A549 (cell line): ENCODE measurements around the gene FHIT.

Experiments used
- BCL3 ChIP-seq: fragments of >200 bp; sonication (Bioruptor Twin); formaldehyde crosslinking; IDR thresholded peaks from 3 replicates; pipeline ENCODE4 v1.6.1; 2016
- BHLHE40 ChIP-seq: IDR thresholded peaks from 2 replicates; pipeline ENCODE4 v1.6.1; 2012; ENCODE audit warnings: low read depth, low read length, inconsistent platforms
- CHD2 ChIP-seq: fragments of 150-350 bp; IDR thresholded peaks from 2 replicates; pipeline ENCODE4 v1.6.1; 2014; ENCODE audit warnings: low read length; ENCODE audit not compliant: partially characterized antibody
- CHD4 ChIP-seq: fragments of 200-600 bp; sonication (generic); IDR thresholded peaks from 2 replicates; pipeline ENCODE4 v1.6.1; 2016; ENCODE audit warnings: antibody characterized with exemption, mild to moderate bottlenecking, borderline replicate concordance
- CTCF ChIP-seq: fragments of >200 bp; sonication (Bioruptor Twin); formaldehyde crosslinking; IDR thresholded peaks from 3 replicates; pipeline ENCODE4 v1.5.1; 2016
- HDAC2 ChIP-seq: fragments of 200-600 bp; sonication (generic); IDR thresholded peaks from 2 replicates; pipeline ENCODE4 v1.6.1; 2016
- JUN ChIP-seq, 2 experiments: fragments of >200 bp; sonication (Bioruptor Twin); formaldehyde crosslinking; IDR thresholded peaks; 2 replicates in 1 of 2; 3 replicates in 1 of 2; pipeline ENCODE4 v1.6.1; 2016 to 2017
- KDM1A ChIP-seq: fragments of 200-600 bp; sonication (generic); IDR thresholded peaks from 2 replicates; pipeline ENCODE4 v1.6.1; 2016; ENCODE audit warnings: low read depth, mild to moderate bottlenecking
- MAX ChIP-seq: IDR thresholded peaks from 2 replicates; pipeline ENCODE4 v1.6.1; 2012
- MAZ ChIP-seq: fragments of 150-350 bp; IDR thresholded peaks from 2 replicates; pipeline ENCODE4 v1.6.1; 2014; ENCODE audit warnings: antibody characterized with exemption, low read depth, low read length, borderline replicate concordance
- POLR2A ChIP-seq: IDR thresholded peaks from 2 replicates; pipeline ENCODE4 v1.6.1; 2012; ENCODE audit warnings: mild to moderate bottlenecking, low read length
- RAD21 ChIP-seq, 2 experiments: fragments of >200 bp in 1 of 2; sonication (Bioruptor Twin) in 1 of 2; formaldehyde crosslinking in 1 of 2; IDR thresholded peaks in 1 of 2; conservative IDR thresholded peaks in 1 of 2; 2 replicates in 1 of 2; 3 replicates in 1 of 2; pipeline ENCODE4 v1.6.1; 2012 to 2018; ENCODE audit warnings: inconsistent platforms in 1 of 2
- REST ChIP-seq: fragments of 200-600 bp; sonication (generic); IDR thresholded peaks from 2 replicates; pipeline ENCODE4 v1.6.1; 2016; ENCODE audit warnings: antibody characterized with exemption, mild to moderate bottlenecking, moderate library complexity
- USF2 ChIP-seq: fragments of 450-650 bp; IDR thresholded peaks from 2 replicates; pipeline ENCODE4 v1.6.1; 2014; ENCODE audit warnings: antibody characterized with exemption

GRCh38 chr3:59839283-59839682 is 1412.0 kb downstream of the FHIT start:
- no peak for TF ChIP-seq REST
- no peak for TF ChIP-seq MAX
- no peak for TF ChIP-seq RAD21 (conservative IDR thresholded peaks at IDR 0.05 in 1 of 2, IDR thresholded peaks at IDR 0.05 in 1 of 2)
- no peak for TF ChIP-seq CTCF
- TF ChIP-seq POLR2A = no peak
- no peak for TF ChIP-seq HDAC2
- no peak for TF ChIP-seq JUN (IDR thresholded peaks at IDR 0.05)
- TF ChIP-seq MAZ = no peak
- no peak for TF ChIP-seq CHD2
- no peak for TF ChIP-seq BCL3
- TF ChIP-seq KDM1A = no peak
- no peak for TF ChIP-seq CHD4
- TF ChIP-seq USF2 = no peak
- no peak for TF ChIP-seq BHLHE40
